Measurements from ENCODE around the gene IFT25.

The IFT25 gene

GRCh38 chr1:53927376-53927881 is 18.1 kb downstream of the IFT25 start:
- ATAC-seq, result no peak
- DNase-seq, result no peak

DNA sequence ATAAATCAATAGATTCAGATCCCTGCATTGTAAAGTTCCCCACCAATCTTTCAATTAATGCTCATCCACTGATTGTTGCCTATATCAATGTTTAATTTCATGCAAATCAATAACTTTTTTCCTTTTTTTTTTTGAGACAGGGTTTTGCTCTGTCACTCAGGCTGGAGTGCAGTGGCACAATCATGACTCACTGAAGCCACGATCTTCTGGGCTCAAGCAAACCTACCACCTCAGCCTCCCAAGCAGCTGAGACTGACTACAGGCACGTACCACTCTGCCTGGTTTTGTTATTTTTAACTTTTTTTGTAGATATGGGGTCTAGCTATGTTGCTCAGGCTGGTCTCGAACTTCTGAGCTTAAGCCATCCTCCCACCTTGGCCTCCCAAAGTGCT is 25.8 kb downstream of the IFT25 start:
- ATAC-seq, result peak; percentile 91
- DNase-seq, result peak; percentile 37

DNA sequence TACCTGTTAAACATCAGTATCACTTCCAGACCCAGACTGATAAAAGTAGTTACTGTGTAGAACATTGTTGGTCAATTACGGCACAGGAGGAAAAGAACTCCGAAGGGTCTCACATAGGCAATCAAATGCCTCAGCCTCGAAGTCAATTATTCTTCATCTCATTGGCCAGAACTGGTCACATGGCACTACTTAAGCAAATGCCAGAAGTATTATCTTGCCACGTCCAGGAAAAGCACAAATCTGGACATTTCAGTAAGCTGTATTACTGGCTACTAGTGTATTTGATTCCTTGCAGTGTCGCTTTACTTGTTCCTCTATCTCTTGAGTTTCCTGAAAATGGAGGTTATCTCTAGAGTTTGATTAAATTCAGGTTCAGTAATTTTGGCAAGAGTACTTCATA is 27.2 kb downstream of the IFT25 start:
- ATAC-seq, result no peak

GRCh38 chr1:53913352-53914033 is 32.0 kb downstream of the IFT25 start:
- no peak for ATAC-seq

More for the DNA sequence above, 27.2 kb downstream of the IFT25 start:
- no peak for DNase-seq

GRCh38 chr1:53911442-53911841 is 34.1 kb downstream of the IFT25 start:
- DNase-seq (no peak), ATAC-seq (no peak)

More at GRCh38 chr1:53913352-53914033, 32.0 kb downstream of the IFT25 start:
- no peak for DNase-seq

DNA sequence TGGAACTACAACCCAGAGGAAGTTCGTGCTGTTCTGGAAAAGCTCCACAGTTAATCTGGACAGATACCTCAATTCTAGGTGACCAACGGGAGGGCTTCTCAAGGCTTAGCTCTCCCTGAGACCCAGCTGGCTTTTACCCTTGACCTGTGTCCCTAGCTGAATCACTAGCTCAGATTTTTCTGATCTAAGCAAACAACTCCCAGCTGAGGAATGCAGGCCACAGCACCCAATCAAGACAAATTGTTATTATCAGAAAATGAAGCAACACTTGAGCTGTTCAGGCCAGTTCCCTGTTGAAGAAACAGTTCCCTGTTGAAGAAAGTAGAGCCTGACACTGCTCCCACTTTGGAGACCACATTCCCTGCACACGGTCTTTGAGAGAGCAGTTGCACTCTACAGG is 35.6 kb downstream of the IFT25 start:
- DNase-seq, result no peak
- ATAC-seq, result no peak

- DNase-seq (no peak), ATAC-seq (no peak)
Measured at GRCh38 chr1:53906121-53906520, 39.4 kb downstream of the IFT25 start.

- ATAC-seq (no peak), DNase-seq (no peak)
Measured at GRCh38 chr1:53905509-53905908, 40.0 kb downstream of the IFT25 start.

DNA sequence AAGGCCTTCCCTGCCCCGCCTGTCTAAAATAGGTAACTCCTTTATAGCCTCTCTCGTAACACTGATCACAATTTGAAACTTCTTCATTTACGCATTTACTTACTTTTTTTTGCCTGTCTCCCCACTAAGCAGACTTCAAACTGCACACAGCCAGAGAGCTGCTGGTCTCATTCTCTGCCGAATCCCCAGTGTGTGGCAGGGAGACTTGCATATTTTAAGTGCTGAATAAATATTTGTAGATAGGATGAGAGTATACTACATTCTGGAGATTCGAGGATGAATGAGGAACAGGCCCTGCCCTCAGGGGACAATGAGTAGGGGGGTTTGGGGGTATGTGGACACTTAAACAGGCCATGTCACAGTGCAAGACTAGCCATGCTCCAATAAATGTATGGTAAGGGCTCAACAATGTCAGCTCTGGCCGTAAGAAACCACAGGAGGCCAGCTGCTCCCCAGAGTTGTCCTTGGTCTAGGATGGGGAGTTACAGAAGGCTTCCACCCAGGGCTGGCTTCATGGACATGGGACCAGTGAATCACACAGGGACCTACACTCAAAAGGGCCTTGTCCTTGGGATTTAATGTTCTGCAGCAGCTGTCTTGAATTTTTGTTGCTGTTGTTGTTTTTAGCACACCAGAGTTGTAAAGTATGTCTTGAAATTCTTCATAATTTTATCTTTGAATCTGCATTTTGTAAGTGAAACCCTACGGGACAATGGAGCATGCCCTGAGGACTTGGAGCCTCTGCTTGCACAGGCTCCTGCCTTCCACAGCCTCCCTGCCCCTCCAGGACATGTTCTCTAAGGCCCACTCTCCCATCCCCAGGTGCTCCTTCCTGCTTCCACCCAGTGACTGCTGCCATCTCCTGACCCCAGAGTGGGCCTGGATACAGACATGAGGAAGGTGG is 43.0 kb downstream of the IFT25 start:
- ATAC-seq, result no peak
- no peak for DNase-seq

DNA sequence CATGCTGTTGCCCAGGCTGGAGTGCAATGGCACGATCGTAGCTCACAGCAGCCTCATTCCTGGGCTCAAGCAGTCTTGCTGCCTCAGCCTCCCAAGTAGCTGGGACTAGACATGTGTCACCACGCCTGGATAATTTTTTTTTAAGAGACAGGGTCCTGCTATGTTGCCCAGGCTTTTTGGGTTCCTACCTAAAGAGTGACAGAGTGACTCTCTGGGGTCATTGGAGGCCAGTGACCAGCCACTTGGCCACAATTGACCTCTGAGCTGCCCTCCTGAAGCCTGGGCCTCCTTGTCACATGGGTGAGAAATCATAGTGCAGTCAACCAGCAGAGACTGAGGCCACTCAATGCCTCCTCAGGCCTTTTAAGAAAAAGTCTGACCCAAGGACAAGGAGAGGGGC is 45.8 kb downstream of the IFT25 start:
- ATAC-seq (no peak), DNase-seq (no peak)

GRCh38 chr1:53899206-53899628 is 46.3 kb downstream of the IFT25 start:
- ATAC-seq (no peak), DNase-seq (no peak)

DNA sequence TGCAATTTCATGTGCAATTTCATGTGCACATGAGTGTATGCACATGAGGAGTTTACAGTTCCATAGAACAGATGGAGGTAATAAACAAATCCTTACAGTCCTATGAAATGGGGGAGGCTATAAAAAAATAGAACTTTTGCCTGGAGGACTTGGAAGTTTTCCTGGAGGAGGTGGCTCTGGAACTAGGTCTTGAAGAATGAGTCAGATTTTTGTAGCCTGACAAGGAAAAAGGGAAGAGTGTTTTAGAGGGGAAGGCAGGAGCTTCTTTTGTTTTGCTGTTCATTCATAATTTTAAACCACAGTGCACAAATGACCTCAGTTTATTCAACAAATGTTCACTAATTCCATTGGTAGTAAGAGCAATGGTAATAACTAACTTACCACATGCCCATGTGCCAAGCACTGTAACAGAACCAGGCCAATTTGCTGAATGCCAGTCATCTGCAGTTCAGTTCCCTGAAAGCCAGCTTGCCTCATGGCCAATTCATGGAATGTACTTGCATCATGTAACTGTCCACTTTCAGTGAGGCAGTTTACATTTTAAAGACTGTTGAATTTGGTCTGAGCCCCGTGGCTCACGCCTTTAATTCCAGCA is 48.8 kb downstream of the IFT25 start:
- DNase-seq (no peak), ATAC-seq (no peak)

GRCh38 chr1:53895421-53895820 is 50.1 kb downstream of the IFT25 start:
- no peak for ATAC-seq
- DNase-seq, result no peak

DNA sequence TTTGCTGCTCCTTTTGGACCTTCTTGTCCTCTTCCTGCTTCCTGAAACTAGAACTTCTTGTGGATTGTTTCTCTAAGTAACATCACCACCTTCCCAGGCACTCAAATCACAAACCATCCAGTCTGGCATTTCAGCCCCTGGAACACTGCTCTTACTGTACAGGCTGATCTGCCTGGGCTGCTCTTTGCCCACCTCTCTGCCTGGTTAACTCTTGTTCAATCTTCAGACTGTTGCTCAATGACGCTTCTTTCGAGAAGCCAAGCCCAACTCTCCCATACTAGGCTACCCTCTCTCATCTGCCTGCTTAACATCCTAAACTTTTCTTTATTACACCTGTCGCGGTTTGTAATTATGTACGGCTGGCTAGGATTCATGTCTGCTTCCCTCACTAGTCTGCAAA is 50.9 kb downstream of the IFT25 start:
- DNase-seq (no peak), ATAC-seq (no peak)

- ATAC-seq (peak; percentile 44), DNase-seq (peak; percentile 46)
Measured at GRCh38 chr1:53893999-53894636, 51.4 kb downstream of the IFT25 start, which contains the start of gene DIO1. Gene DIO1, plus strand, starts transcription at chr1:53894187. Its CDS starts 24 bp downstream, at chr1:53894211.

DNA sequence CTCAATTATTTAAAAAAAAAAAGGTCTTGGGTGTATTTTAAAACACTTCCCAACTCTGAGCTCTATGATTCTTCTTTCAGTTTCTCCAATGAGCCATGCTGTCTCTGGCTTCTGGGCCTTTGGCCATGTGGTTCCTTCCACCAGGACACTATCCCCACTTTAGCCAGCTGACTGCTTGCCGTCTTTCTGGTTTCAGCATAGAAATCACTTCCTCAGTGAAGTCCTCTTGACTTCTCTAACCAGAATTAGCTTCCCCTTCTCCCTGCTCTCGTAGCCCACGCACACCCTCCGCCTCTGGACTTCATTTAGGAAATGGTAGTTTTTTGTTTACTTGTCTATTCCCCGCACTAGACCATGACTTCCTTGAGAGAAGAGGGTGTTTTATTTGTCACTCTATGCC is 52.6 kb downstream of the IFT25 start:
- ATAC-seq, result no peak

GRCh38 chr1:53891678-53892077 is 53.8 kb downstream of the IFT25 start:
- DNase-seq (no peak), ATAC-seq (no peak)

More for the DNA sequence above, 52.6 kb downstream of the IFT25 start:
- DNase-seq, result no peak

DNA sequence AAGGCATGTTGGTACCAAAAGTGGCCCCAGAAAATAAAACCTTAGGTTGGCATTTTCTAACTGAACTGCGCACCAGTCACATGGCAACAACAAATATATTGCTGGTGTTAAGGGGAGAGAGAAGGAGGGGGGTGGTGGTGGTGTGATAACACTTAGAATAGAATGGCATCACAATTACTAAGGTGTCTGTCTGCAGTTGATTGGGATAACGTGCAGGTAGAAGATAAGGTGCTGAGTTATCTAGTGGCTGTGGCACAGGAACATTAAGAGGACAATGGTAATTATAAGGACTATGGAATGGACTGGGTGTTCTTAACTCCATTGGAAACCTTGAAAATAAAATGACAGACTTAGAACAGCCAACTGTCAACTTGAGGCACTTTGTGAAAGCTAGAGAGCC is 54.5 kb downstream of the IFT25 start:
- no peak for ATAC-seq
- no peak for DNase-seq

GRCh38 chr1:53890522-53890941 is 55.0 kb downstream of the IFT25 start:
- ATAC-seq (no peak), DNase-seq (no peak)

- DNase-seq, result peak; percentile 89
- ATAC-seq, result peak; percentile 93
Measured at GRCh38 chr1:53889304-53890298, 55.9 kb downstream of the IFT25 start, which contains the start of gene YIPF1. Gene YIPF1, minus strand, starts transcription at chr1:53889797. Its CDS starts 860 bp downstream, at chr1:53888937.

- no peak for ATAC-seq
- no peak for DNase-seq
Measured at GRCh38 chr1:53888681-53889080, 56.8 kb downstream of the IFT25 start.
